Neuronal stem cell (in vitro differentiated cells): ENCODE data around the gene SKA3.
A peak's percentile ranks its signal among the peaks of the same experiment; 100 is the strongest.

Experiments
- DNase-seq: peaks from one replicate; pipeline ENCODE4 v3.0.0-alpha.2; 2013; ENCODE audit warnings: low spot score
- H2AFZ ChIP-seq: one replicate; pipeline ENCODE4 v1.6.1; 2013; ENCODE audit warnings: mild to moderate bottlenecking, low read length, inconsistent platforms
- H2AK5ac ChIP-seq: 2 replicates; pipeline ENCODE4 v1.6.1; 2013; ENCODE audit warnings: low read depth, mild to moderate bottlenecking, inconsistent platforms, low read length, moderate library complexity, mixed read lengths
- H2BK120ac ChIP-seq: 2 replicates; pipeline ENCODE4 v1.6.1; 2013; ENCODE audit warnings: low read depth, mild to moderate bottlenecking, inconsistent platforms, low read length, moderate library complexity, mixed read lengths
- H2BK12ac ChIP-seq: one replicate; pipeline ENCODE4 v1.6.1; 2013; ENCODE audit warnings: low read length, inconsistent platforms
- H2BK15ac ChIP-seq: 2 replicates; pipeline ENCODE4 v1.6.1; 2013; ENCODE audit warnings: mild to moderate bottlenecking, low read length, inconsistent platforms, mixed read lengths
- H2BK5ac ChIP-seq: one replicate; pipeline ENCODE4 v1.6.1; 2013; ENCODE audit warnings: inconsistent platforms, mild to moderate bottlenecking, low read length, moderate library complexity
- H3K14ac ChIP-seq: one replicate; pipeline ENCODE4 v1.6.1; 2013; ENCODE audit warnings: low read length, inconsistent platforms
- H3K18ac ChIP-seq: 2 replicates; pipeline ENCODE4 v1.6.1; 2013; ENCODE audit warnings: low read length, inconsistent platforms
- H3K23ac ChIP-seq: 2 replicates; pipeline ENCODE4 v1.6.1; 2013; ENCODE audit warnings: low read depth, mild to moderate bottlenecking, mixed read lengths, low read length, inconsistent platforms; ENCODE audit not compliant: poor library complexity
- H3K27ac ChIP-seq: replicated peaks from 3 replicates; pipeline ENCODE4 v1.5.1; 2013; ENCODE audit warnings: low read length, inconsistent platforms
- H3K27me3 ChIP-seq, 3 experiments: 2 replicates each; pipeline ENCODE4 v1.6.1; 2013; ENCODE audit warnings: low read length in 3 of 3, mild to moderate bottlenecking in 2 of 3, inconsistent platforms in 1 of 3, low read depth in 1 of 3, mixed read lengths in 1 of 3, moderate library complexity in 1 of 3; ENCODE audit not compliant: control insufficient read depth in 3 of 3, insufficient read depth in 3 of 3
- H3K36me3 ChIP-seq, 2 donors: replicated peaks in 1 of 2; 2 replicates each; pipeline ENCODE4 v1.6.1; 2013; ENCODE audit warnings: low read length in 2 of 2; ENCODE audit not compliant: control insufficient read depth in 2 of 2, insufficient read depth in 2 of 2
- H3K4ac ChIP-seq: 2 replicates; pipeline ENCODE4 v1.6.1; 2013; ENCODE audit warnings: inconsistent platforms, mild to moderate bottlenecking, low read length, moderate library complexity
- H3K4me1 ChIP-seq, 2 donors: 1 replicate in 1 of 2; 2 replicates in 1 of 2; pipeline ENCODE4 v1.6.1; 2013; ENCODE audit warnings: low read length in 2 of 2, low read depth in 1 of 2; ENCODE audit not compliant: control insufficient read depth in 2 of 2, insufficient read depth in 1 of 2
- H3K4me2 ChIP-seq: one replicate; pipeline ENCODE4 v1.6.1; 2013; ENCODE audit warnings: mild to moderate bottlenecking, low read length, inconsistent platforms; ENCODE audit not compliant: insufficient read depth, poor library complexity, severe bottlenecking
- H3K4me3 ChIP-seq, 2 donors: 2 replicates each; pipeline ENCODE4 v1.5.1; 2013; ENCODE audit warnings: low read length in 2 of 2, mild to moderate bottlenecking in 2 of 2, inconsistent platforms in 1 of 2, moderate library complexity in 1 of 2
- H3K79me1 ChIP-seq: one replicate; pipeline ENCODE4 v1.6.1; 2013; ENCODE audit warnings: low read depth, mild to moderate bottlenecking, inconsistent platforms, low read length, moderate library complexity
- H3K9ac ChIP-seq: one replicate; pipeline ENCODE4 v1.6.1; 2013; ENCODE audit warnings: mild to moderate bottlenecking, low read depth, low read length, inconsistent platforms; ENCODE audit not compliant: poor library complexity
- H3K9me3 ChIP-seq, 2 donors: replicated peaks in 1 of 2; 2 replicates each; pipeline versions ENCODE3 to v1.6.1; 2013; ENCODE audit warnings: low read length in 2 of 2, mild to moderate bottlenecking in 2 of 2, inconsistent platforms in 1 of 2, low read depth in 1 of 2, mixed read lengths in 1 of 2, moderate library complexity in 1 of 2; ENCODE audit not compliant: control insufficient read depth in 2 of 2, insufficient read depth in 1 of 2
- H4K8ac ChIP-seq: one replicate; pipeline ENCODE4 v1.6.1; 2013; ENCODE audit warnings: low read depth, mild to moderate bottlenecking, inconsistent platforms, low read length, moderate library complexity
- H4K91ac ChIP-seq: one replicate; pipeline ENCODE4 v1.6.1; 2013; ENCODE audit warnings: low read length, low read depth, mild to moderate bottlenecking, inconsistent platforms; ENCODE audit not compliant: poor library complexity
- WGBS, 2 donors: extraction: QIAGEN DNeasy Blood & Tissue Kit; methylation state at CpG; one replicate each; pipeline ENCODE4 v1.1.7; 2013; ENCODE audit warnings: missing lambda C conversion rate in 2 of 2, mixed read lengths in 1 of 2; ENCODE audit not compliant: insufficient read length in 2 of 2, insufficient replicate concordance in 1 of 2; ENCODE audit errors: extremely low coverage in 2 of 2; 5-methylcytosine and 5-hydroxymethylcytosine counted together

SKA3 gene

GRCh38 chr13:21124852-21125251 lies 51.5 kb downstream of the SKA3 start:
- no peak overlapping the region for H3K27ac ChIP-seq
- no CpG with 5 or more reads among the region's 7 CpGs for WGBS, 2 donors

DNA sequence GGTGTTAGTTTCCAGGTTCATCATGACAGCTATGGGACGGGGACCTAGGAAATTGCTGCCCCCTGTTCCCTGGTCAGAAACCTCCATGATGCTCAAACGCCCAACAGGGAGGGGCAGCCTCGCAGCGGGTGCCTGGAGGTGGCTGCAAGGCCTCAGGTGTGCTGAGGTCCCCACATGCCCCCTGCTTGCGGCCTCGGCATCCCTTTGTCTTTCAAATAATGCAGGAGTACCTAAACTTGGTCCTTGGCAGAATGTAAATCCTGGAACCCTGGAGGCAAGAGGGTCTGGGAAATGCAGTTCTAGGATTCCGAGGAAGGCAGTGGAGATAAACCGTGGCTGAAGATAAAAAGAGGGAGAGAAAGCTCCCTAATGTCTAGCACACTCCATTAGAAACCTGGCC lies 52.4 kb downstream of the SKA3 start:
- no peak overlapping the region for H3K27ac ChIP-seq
- no peaks in the 10 kb centered on the region for H3K36me3 ChIP-seq
- H3K18ac ChIP-seq = no peak overlapping the region
- H2BK120ac ChIP-seq = no peak overlapping the region
- no peak overlapping the region for H2BK12ac ChIP-seq
- no peak overlapping the region for H2AFZ ChIP-seq
- no peaks in the 10 kb centered on the region for H3K79me1 ChIP-seq
- no peak overlapping the region for H3K4me2 ChIP-seq
- WGBS, 2 donors = no CpG with 5 or more reads among the region's 8 CpGs
- peaks cover 2 to 4% of the 10 kb centered on the region in 2 donors for H3K4me1 ChIP-seq
- no peak overlapping the region for H4K8ac ChIP-seq
- H3K9ac ChIP-seq = peak overlapping the region; percentile 17
- H4K91ac ChIP-seq = no peak overlapping the region
- H2BK15ac ChIP-seq = no peak overlapping the region
- no peak overlapping the region for H2AK5ac ChIP-seq
- H3K4ac ChIP-seq = no peak overlapping the region
- no peak overlapping the region for H3K23ac ChIP-seq
- no peaks in the 10 kb centered on the region for H3K9me3 ChIP-seq
- H2BK5ac ChIP-seq = no peak overlapping the region
- H3K27me3 ChIP-seq = no peaks in the 10 kb centered on the region
- no peak overlapping the region for H3K4me3 ChIP-seq
- no peak for DNase-seq
- no peak overlapping the region for H3K14ac ChIP-seq

More at GRCh38 chr13:21124852-21125251, 51.5 kb downstream of the SKA3 start:
- no peak overlapping the region for H3K23ac ChIP-seq
- H2BK12ac ChIP-seq = no peak overlapping the region
- H3K4me2 ChIP-seq = no peak overlapping the region
- peak overlapping the region; percentile 81 for H3K18ac ChIP-seq
- H2AFZ ChIP-seq = peak overlapping the region; percentile 91
- H2AK5ac ChIP-seq = no peak overlapping the region
- H3K9me3 ChIP-seq = no peaks in the 10 kb centered on the region
- H3K14ac ChIP-seq = no peak overlapping the region
- H4K8ac ChIP-seq = no peak overlapping the region
- H3K9ac ChIP-seq = no peak overlapping the region
- H3K27me3 ChIP-seq = no peaks in the 10 kb centered on the region
- no peak overlapping the region for H2BK120ac ChIP-seq
- H3K4me3 ChIP-seq = no peak overlapping the region
- H4K91ac ChIP-seq = no peak overlapping the region
- no peak overlapping the region for H2BK5ac ChIP-seq
- H3K79me1 ChIP-seq = no peaks in the 10 kb centered on the region
- H2BK15ac ChIP-seq = no peak overlapping the region
- no peak overlapping the region for H3K4ac ChIP-seq
- H3K4me1 ChIP-seq = peaks cover 2 to 4% of the 10 kb centered on the region in 2 donors
- no peaks in the 10 kb centered on the region for H3K36me3 ChIP-seq
- DNase-seq = no peak

DNA sequence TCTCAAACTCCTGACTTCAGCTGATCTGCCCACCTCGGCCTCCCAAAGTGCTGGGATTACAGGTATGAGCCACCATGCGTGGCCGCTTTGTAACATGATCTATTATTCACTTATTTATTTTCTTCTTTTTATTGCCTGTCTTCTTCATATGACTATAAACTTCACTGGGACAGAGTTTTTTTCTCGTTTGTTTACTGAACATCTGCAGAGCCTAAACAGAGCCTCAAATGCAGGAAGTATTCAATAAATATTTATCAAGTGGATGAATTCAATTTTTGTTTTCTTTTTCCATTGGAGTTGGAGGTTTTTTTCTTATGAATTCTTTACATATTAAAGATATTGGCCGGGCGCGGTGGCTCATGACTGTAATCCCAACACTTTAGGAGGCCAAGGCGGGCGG lies 54.7 kb downstream of the SKA3 start:
- H2BK12ac ChIP-seq = no peak overlapping the region
- H3K23ac ChIP-seq = no peak overlapping the region
- DNase-seq = no peak
- H2AK5ac ChIP-seq = no peak overlapping the region
- H3K4me2 ChIP-seq = no peak overlapping the region
- no peak overlapping the region for H2BK5ac ChIP-seq
- no peak overlapping the region for H4K91ac ChIP-seq
- H3K27me3 ChIP-seq = no peaks in the 10 kb centered on the region
- peaks cover 2 to 4% of the 10 kb centered on the region in 2 donors for H3K4me1 ChIP-seq
- no peak overlapping the region for H3K14ac ChIP-seq
- H2BK15ac ChIP-seq = no peak overlapping the region
- no peak overlapping the region for H3K4me3 ChIP-seq
- no peak overlapping the region for H3K4ac ChIP-seq
- WGBS, 2 donors = no CpG with 5 or more reads among the region's 9 CpGs
- no peak overlapping the region for H2AFZ ChIP-seq
- H3K79me1 ChIP-seq = no peaks in the 10 kb centered on the region
- H2BK120ac ChIP-seq = no peak overlapping the region
- no peaks in the 10 kb centered on the region for H3K36me3 ChIP-seq
- H3K18ac ChIP-seq = no peak overlapping the region
- no peaks in the 10 kb centered on the region for H3K9me3 ChIP-seq
- no peak overlapping the region for H4K8ac ChIP-seq
- no peak overlapping the region for H3K27ac ChIP-seq
- H3K9ac ChIP-seq = no peak overlapping the region

DNA sequence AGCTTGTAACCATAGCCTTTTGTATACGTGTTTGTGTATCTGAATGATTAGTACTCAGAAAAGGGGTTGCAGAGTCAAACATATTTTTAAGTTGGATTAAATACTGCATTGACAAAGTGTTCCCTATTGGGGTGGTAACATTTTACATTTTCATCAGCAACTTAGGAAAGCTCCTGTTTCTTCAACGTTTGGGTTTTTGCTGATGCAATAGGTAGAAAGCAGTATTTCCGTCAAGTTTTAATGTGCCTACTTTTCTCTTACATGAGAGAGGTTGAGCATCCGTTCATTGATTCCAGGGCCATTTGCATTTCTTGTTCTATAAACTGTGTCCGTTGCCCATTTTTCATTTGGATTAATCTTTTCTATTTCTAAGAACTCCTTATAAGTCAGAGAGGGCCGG lies 56.2 kb downstream of the SKA3 start:
- Histone ChIP-seq H3K27ac (no peak overlapping the region), H3K4me3 (no peak overlapping the region), H2AFZ (no peak overlapping the region), H2BK120ac (no peak overlapping the region), H2BK12ac (no peak overlapping the region), H3K23ac (no peak overlapping the region), H3K79me1 (no peaks in the 10 kb centered on the region), H4K91ac (no peak overlapping the region), H2BK5ac (no peak overlapping the region), H3K4me2 (no peak overlapping the region), H4K8ac (no peak overlapping the region), H3K4ac (no peak overlapping the region), H3K14ac (no peak overlapping the region), H3K36me3 (no peaks in the 10 kb centered on the region), H3K4me1 (peaks cover 8 to 11% of the 10 kb centered on the region in 2 donors), H2AK5ac (no peak overlapping the region), H3K9me3 (no peaks in the 10 kb centered on the region), H3K9ac (no peak overlapping the region), H3K27me3 (no peaks in the 10 kb centered on the region), H2BK15ac (no peak overlapping the region), H3K18ac (no peak overlapping the region)
- DNase-seq = no peak
- WGBS, 2 donors = no CpG with 5 or more reads among the region's 6 CpGs
